Measurements from ENCODE around the gene ITPR1. TPM values are rescaled to one million over a fixed set of nuclear protein-coding genes. Genes with fewer than 3 reads are reported as not detected.

ITPR1 gene
- polyA plus RNA-seq, 2 of the 4 experiments (the other 2 are of a cell fraction), result 2.8 to 9.6 TPM

GRCh38 chr3:4721511-4721911 lies 228.4 kb downstream of the ITPR1 start (continued):
- no peak for TF ChIP-seq TFCP2L1 (CRISPR knock-in tag; IDR thresholded peaks at IDR 0.05)
- no peak for TF ChIP-seq ELK1 (IDR thresholded peaks at IDR 0.05; ENCODE audit: low read depth, low read length)
- TF ChIP-seq BHLHE40 (IDR thresholded peaks at IDR 0.05; ENCODE audit: low read depth, low read length), result no peak
- TF ChIP-seq CBX8 (IDR thresholded peaks at IDR 0.05), result no peak
- no peak for TF ChIP-seq RFX5 (IDR thresholded peaks at IDR 0.05)
- TF ChIP-seq EHF (CRISPR knock-in tag; IDR thresholded peaks at IDR 0.05), result no peak
- TF ChIP-seq KDM1A (IDR thresholded peaks at IDR 0.05; ENCODE audit: low read depth), result no peak
- TF ChIP-seq FOSL2 (IDR thresholded peaks at IDR 0.05), result no peak
- TF ChIP-seq FOSL2 (CRISPR knock-in tag; IDR thresholded peaks at IDR 0.05), result peak; percentile 16; the same call in 1 of the 2 replicates
- TF ChIP-seq USF2 (IDR thresholded peaks at IDR 0.05), result no peak
- no peak for TF ChIP-seq HMGXB4 (CRISPR knock-in tag; IDR thresholded peaks at IDR 0.05; ENCODE audit: borderline replicate concordance)
- no peak for TF ChIP-seq ZC3H11A (IDR thresholded peaks at IDR 0.05)
- 0 out of 2 replicates have a peak, but pooled peaks have one; percentile 8 for TF ChIP-seq MAX (IDR thresholded peaks at IDR 0.05)
- TF ChIP-seq RCOR1 (IDR thresholded peaks at IDR 0.05; ENCODE audit: low read depth, low read length), result no peak
- TF ChIP-seq NPAS2 (CRISPR knock-in tag; IDR thresholded peaks at IDR 0.05; ENCODE audit: borderline replicate concordance), result no peak
- TF ChIP-seq GATA3 (IDR thresholded peaks at IDR 0.05; ENCODE audit: borderline replicate concordance), result peak; percentile 62; the same call in 1 of the 2 replicates
- TF ChIP-seq RARB (CRISPR knock-in tag; IDR thresholded peaks at IDR 0.05), result no peak
- no peak for TF ChIP-seq REST (IDR thresholded peaks at IDR 0.05)
- no peak for TF ChIP-seq MAZ (IDR thresholded peaks at IDR 0.05; ENCODE audit: borderline replicate concordance, low read depth, low read length)
- TF ChIP-seq HOXA7 (CRISPR knock-in tag; IDR thresholded peaks at IDR 0.05), result no peak
- no peak for TF ChIP-seq PHF8 (IDR thresholded peaks at IDR 0.05; ENCODE audit: borderline replicate concordance, low read depth)
- no peak for TF ChIP-seq JUN (IDR thresholded peaks at IDR 0.05)
- no peak for TF ChIP-seq POLR2AphosphoS2 (conservative IDR thresholded peaks at IDR 0.05; ENCODE audit: low read length)
